Vagina (tissue), 2 donors: ENCODE measurements around the gene TRIAP1. TPM values are rescaled to one million over a fixed set of nuclear protein-coding genes. Genes with fewer than 3 reads are reported as not detected.

ENCODE experiments used
- DNase-seq, 2 donors: peaks; one replicate each; pipeline ENCODE4 v3.0.0-alpha.2; 2017; ENCODE audit errors: extremely low spot score in 2 of 2
- H3K27ac ChIP-seq: fragments of 200-600 bp; sonication (generic); one replicate; pipeline ENCODE4 v1.5.1; 2019
- H3K27me3 ChIP-seq: fragments of 200-600 bp; sonication (generic); one replicate; pipeline ENCODE4 v1.5.1; 2019
- H3K36me3 ChIP-seq, 2 donors: fragments of 200-600 bp; sonication (generic); one replicate each; pipeline ENCODE4 v1.5.1; 2017 to 2019
- H3K4me1 ChIP-seq: fragments of 200-600 bp; sonication (generic); one replicate; pipeline ENCODE4 v1.5.1; 2019
- H3K4me3 ChIP-seq, 2 donors: fragments of 200-600 bp; sonication (generic); 1 replicate in 1 of 2; 2 replicates in 1 of 2; pipeline ENCODE4 v1.5.1; 2016 to 2019
- H3K9me3 ChIP-seq: fragments of 200-600 bp; sonication (generic); one replicate; pipeline ENCODE4 v1.5.1; 2019
- POLR2A ChIP-seq, 2 donors: fragments of 450-650 bp; IDR thresholded peaks; one replicate each; pipeline ENCODE4 v1.6.1; 2017; ENCODE audit warnings: antibody characterized with exemption in 2 of 2, mild to moderate bottlenecking in 2 of 2, moderate library complexity in 2 of 2
- POLR2AphosphoS5 ChIP-seq, 2 donors: sonication (generic); formaldehyde crosslinking; IDR thresholded peaks; one replicate each; pipeline ENCODE4 v1.9.0; 2017; ENCODE audit warnings: antibody characterized with exemption in 2 of 2, mild to moderate bottlenecking in 2 of 2, low read depth in 1 of 2; ENCODE audit not compliant: insufficient read depth in 1 of 2
- intact Hi-C: fragments of 100-400 bp; cut with DNase I; formaldehyde crosslinking; loops from one replicate; pipeline ENCODE4 v1.15.1; 2023
- total RNA-seq: library from RNA; depleted of rRNA; stranded (reverse); fragments of >200 nt; gene quantifications from one replicate; pipeline ENCODE4 v1.2.3, GENCODE V29; 2016
- TF ChIP-seq, protein P1 (sequence below), 3 experiments: fragments of 450-650 bp in 2 of 3; fragments of 200-600 bp in 1 of 3; sonication (generic) in 1 of 3; IDR thresholded peaks; one replicate each; pipeline ENCODE4 v1.5.1; 2017 to 2019; ENCODE audit warnings: antibody characterized with exemption in 3 of 3, mild to moderate bottlenecking in 2 of 3, moderate library complexity in 2 of 3

The TRIAP1 gene
- total RNA-seq, 1 donor from 2014 or later, result 3.9 TPM

DNA sequence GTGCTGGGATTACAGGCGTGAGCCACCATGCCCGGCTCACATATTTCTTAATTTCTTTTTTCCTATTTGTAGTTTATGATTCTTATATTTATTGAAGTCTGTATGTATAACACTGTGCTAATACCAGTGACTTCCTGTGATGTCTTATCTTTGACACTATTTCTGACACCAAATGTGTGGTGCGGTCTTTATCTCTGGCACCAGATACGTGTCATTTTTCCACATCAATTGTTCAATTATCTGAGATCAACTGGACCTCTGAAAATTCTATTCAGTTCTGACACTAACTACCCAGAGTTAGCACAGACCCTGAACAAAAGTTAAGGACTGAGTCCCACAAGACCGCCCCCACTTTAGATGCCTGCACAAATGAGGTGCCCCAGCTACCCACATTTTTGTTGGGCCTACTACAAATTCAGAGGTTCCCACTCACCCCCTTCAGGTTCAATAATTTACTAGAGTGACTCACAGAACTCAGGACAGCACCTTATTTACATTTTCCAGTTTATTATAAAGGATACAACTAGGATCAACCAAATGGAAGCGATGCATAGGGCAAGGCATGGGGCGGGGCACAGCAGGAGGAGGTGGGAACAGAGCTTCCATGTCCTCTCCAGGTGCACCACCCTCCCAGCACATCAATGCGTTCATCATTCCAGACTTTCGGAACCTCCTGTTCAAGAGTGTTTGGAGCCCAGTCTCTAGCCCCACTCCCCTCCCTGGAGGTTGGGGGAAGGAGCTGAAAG, 35.0 kb upstream of the TRIAP1 start:
- no peak overlapping the region for H3K4me3 ChIP-seq
- intact Hi-C loops, result no loop called here
- H3K27ac ChIP-seq, result no peak overlapping the region
- no peaks in the 10 kb centered on the region for H3K4me1 ChIP-seq
- H3K36me3 ChIP-seq, result no peaks in the 10 kb centered on the region
- no peaks in the 10 kb centered on the region for H3K9me3 ChIP-seq
- TF ChIP-seq, protein P1, sequence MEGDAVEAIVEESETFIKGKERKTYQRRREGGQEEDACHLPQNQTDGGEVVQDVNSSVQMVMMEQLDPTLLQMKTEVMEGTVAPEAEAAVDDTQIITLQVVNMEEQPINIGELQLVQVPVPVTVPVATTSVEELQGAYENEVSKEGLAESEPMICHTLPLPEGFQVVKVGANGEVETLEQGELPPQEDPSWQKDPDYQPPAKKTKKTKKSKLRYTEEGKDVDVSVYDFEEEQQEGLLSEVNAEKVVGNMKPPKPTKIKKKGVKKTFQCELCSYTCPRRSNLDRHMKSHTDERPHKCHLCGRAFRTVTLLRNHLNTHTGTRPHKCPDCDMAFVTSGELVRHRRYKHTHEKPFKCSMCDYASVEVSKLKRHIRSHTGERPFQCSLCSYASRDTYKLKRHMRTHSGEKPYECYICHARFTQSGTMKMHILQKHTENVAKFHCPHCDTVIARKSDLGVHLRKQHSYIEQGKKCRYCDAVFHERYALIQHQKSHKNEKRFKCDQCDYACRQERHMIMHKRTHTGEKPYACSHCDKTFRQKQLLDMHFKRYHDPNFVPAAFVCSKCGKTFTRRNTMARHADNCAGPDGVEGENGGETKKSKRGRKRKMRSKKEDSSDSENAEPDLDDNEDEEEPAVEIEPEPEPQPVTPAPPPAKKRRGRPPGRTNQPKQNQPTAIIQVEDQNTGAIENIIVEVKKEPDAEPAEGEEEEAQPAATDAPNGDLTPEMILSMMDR (IDR thresholded peaks at IDR 0.05), result no peak
- TF ChIP-seq POLR2A (IDR thresholded peaks at IDR 0.05), result no peak
- no peak for TF ChIP-seq POLR2AphosphoS5 (IDR thresholded peaks at IDR 0.05; ENCODE audit: insufficient read depth in 1 of 2, low read depth in 1 of 2)
- DNase-seq, result no peak
- no peaks in the 10 kb centered on the region for H3K27me3 ChIP-seq

DNA sequence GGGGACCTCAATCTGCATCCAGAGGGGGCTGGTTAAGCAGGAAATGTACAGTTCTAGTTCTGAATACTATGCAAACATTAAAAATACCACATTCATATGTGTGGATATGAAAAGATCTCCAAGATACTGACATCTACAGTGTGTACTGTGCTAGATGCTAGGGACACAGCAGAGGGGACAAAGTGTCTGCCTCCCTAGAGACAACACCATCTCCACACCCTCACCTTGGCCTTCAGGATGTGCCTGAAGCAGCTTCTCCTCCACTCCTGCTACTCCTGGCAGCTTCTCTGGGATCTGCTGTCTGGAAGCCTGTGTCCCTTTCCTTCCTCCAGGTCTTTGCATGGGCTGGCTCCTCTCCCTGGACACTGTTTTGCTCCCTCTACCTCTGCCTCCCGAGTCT, 34.0 kb upstream of the TRIAP1 start:
- TF ChIP-seq POLR2AphosphoS5 (IDR thresholded peaks at IDR 0.05; ENCODE audit: insufficient read depth in 1 of 2, low read depth in 1 of 2) (no peak), POLR2A (IDR thresholded peaks at IDR 0.05) (no peak)
- TF ChIP-seq, protein P1 (IDR thresholded peaks at IDR 0.05), result no peak
- Histone ChIP-seq H3K27me3 (no peaks in the 10 kb centered on the region), H3K36me3 (no peaks in the 10 kb centered on the region), H3K4me1 (no peaks in the 10 kb centered on the region), H3K9me3 (no peaks in the 10 kb centered on the region), H3K27ac (no peak overlapping the region), H3K4me3 (no peak overlapping the region)
- DNase-seq, result no peak
- intact Hi-C loops, result no loop called here

DNA sequence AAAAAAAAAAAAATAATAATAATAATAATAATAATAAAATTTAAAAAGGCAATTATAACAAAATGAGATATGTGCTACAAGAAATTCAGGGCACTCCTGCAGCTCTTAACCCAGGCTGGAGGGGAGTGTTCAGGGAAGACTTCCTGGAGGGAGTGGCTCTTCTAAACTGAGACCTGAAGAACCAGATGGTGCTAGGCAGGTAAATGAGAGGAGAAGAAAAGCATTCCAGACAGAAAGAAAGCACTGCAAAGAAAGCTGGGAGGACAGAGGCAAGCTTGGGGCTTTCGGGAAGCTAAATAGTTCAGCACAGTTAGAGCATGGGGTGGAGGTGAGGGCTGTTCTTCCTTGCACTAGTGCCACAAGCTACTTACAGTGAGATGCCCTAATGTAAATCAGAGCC, 33.3 kb upstream of the TRIAP1 start:
- TF ChIP-seq, protein P1 (IDR thresholded peaks at IDR 0.05), result no peak
- TF ChIP-seq POLR2AphosphoS5 (IDR thresholded peaks at IDR 0.05; ENCODE audit: insufficient read depth in 1 of 2, low read depth in 1 of 2), result no peak
- TF ChIP-seq POLR2A (IDR thresholded peaks at IDR 0.05), result no peak
- Histone ChIP-seq H3K36me3 (no peaks in the 10 kb centered on the region), H3K4me1 (no peaks in the 10 kb centered on the region), H3K9me3 (no peaks in the 10 kb centered on the region), H3K27me3 (no peaks in the 10 kb centered on the region), H3K4me3 (no peak overlapping the region), H3K27ac (no peak overlapping the region)
- intact Hi-C loops, result no loop called here
- no peak for DNase-seq

DNA sequence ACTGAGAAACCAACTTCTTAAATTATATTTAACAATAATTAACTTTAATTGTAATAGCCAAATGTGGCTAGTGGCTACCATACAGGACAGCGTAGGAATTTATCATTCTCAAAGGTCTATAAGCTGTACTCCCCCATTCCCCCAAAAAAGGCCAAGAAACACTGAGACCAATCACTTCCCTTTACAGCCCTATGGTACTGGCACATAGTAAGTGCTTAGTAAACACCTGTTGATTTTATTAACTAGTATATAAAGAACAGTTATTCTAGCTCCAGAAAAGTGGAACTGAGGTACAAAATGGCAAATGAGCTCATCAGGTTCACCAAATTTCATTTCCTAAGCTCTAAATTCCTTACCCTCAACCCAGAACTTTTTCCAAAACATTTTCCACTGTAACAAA, 29.5 kb upstream of the TRIAP1 start:
- intact Hi-C loops, result no loop called here
- Histone ChIP-seq H3K27me3 (no peaks in the 10 kb centered on the region), H3K9me3 (no peaks in the 10 kb centered on the region), H3K36me3 (no peaks in the 10 kb centered on the region), H3K27ac (no peak overlapping the region), H3K4me1 (peaks cover 10% of the 10 kb centered on the region), H3K4me3 (no peak overlapping the region)
- TF ChIP-seq, protein P1 (IDR thresholded peaks at IDR 0.05), result no peak
- TF ChIP-seq POLR2A (IDR thresholded peaks at IDR 0.05) (no peak), POLR2AphosphoS5 (IDR thresholded peaks at IDR 0.05; ENCODE audit: insufficient read depth in 1 of 2, low read depth in 1 of 2) (no peak)
- DNase-seq, result no peak

DNA sequence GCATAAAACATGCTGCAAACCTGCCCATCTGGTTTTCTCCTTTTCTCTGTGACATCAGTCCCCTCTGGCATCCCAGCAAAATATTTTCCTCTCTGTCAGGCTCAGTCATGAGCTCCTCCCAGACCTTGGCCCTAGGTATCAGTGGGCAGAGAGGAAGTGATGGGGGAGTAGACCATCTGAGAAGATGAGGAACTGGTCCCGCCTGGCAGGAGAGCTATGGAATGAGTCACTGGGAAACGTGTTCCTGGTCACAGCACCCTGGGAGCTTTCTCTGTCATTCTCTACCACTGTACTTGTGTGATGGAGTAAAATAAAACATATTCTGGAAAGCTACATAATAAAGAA, 28.4 kb upstream of the TRIAP1 start:
- no peaks in the 10 kb centered on the region for H3K9me3 ChIP-seq
- H3K36me3 ChIP-seq, result no peaks in the 10 kb centered on the region
- no peak for DNase-seq
- peak overlapping the region; percentile 31 for H3K27ac ChIP-seq
- no peaks in the 10 kb centered on the region for H3K27me3 ChIP-seq
- H3K4me3 ChIP-seq, result no peak overlapping the region
- H3K4me1 ChIP-seq, result peaks cover 18% of the 10 kb centered on the region
- intact Hi-C loops, result no loop called here
- TF ChIP-seq, protein P1 (IDR thresholded peaks at IDR 0.05), result no peak
- peak in 1 of 2 donors; percentile 78 for TF ChIP-seq POLR2AphosphoS5 (IDR thresholded peaks at IDR 0.05; ENCODE audit: insufficient read depth in 1 of 2, low read depth in 1 of 2)
